T-helper 1 cell treated with Interleukin-12 subunit alpha and Interleukin-12 subunit beta and Interleukin-4 antibody, amounts not matched to agents 30 μg/mL and 1 μg/mL, for 36 hours (primary cell): ENCODE data around the gene MINDY1.

Experiments used
- H3K27ac Mint-ChIP-seq: one replicate; pipeline ENCODE4 v1.8.0; 2021; ENCODE audit warnings: mild to moderate bottlenecking, mixed read lengths
- H3K27me3 Mint-ChIP-seq: one replicate; pipeline ENCODE4 v1.8.0; 2021; ENCODE audit warnings: low read depth, mixed read lengths
- H3K36me3 Mint-ChIP-seq: one replicate; pipeline ENCODE4 v1.8.0; 2021; ENCODE audit warnings: low read depth, mixed read lengths
- H3K4me1 Mint-ChIP-seq: one replicate; pipeline ENCODE4 v1.8.0; 2021; ENCODE audit warnings: low read depth, mixed read lengths
- H3K4me3 Mint-ChIP-seq: one replicate; pipeline ENCODE4 v1.8.0; 2021; ENCODE audit warnings: mild to moderate bottlenecking, moderate library complexity, mixed read lengths
- H3K9me3 Mint-ChIP-seq: one replicate; pipeline ENCODE4 v1.8.0; 2021; ENCODE audit warnings: mixed read lengths

MINDY1 gene

GRCh38 chr1:151036356-151036755, 29.7 kb upstream of the MINDY1 start, which contains the start of gene BNIPL:
Gene BNIPL (plus strand): TSS chr1:151036586. CDS start chr1:151036726, 140 bp downstream.
- H3K36me3 Mint-ChIP-seq: peaks cover 21% of the 10 kb centered on the region
- no peak within 1 kb of the TSS for H3K4me3 Mint-ChIP-seq
- H3K27ac Mint-ChIP-seq: no peak within 1 kb of the TSS
- no peaks in the 10 kb centered on the region for H3K4me1 Mint-ChIP-seq
- no peaks in the 10 kb centered on the region for H3K27me3 Mint-ChIP-seq
- H3K9me3 Mint-ChIP-seq: no peaks in the 10 kb centered on the region

- Mint-ChIP-seq H3K27ac (no peak overlapping the region), H3K36me3 (peaks cover 24% of the 10 kb centered on the region), H3K4me3 (no peak overlapping the region), H3K27me3 (no peaks in the 10 kb centered on the region), H3K4me1 (no peaks in the 10 kb centered on the region), H3K9me3 (no peaks in the 10 kb centered on the region)
Observed at GRCh38 chr1:151035167-151035566, 28.5 kb upstream of the MINDY1 start.

- peaks cover 36% of the 10 kb centered on the region for H3K36me3 Mint-ChIP-seq
- no peak overlapping the region for H3K4me3 Mint-ChIP-seq
Observed at GRCh38 chr1:151032164-151032563, 25.5 kb upstream of the MINDY1 start.

GRCh38 chr1:151026460-151026859, 19.8 kb upstream of the MINDY1 start:
- H3K36me3 Mint-ChIP-seq: peaks cover 30% of the 10 kb centered on the region
- H3K4me1 Mint-ChIP-seq: peaks cover 8% of the 10 kb centered on the region
- no peak overlapping the region for H3K4me3 Mint-ChIP-seq
- H3K27me3 Mint-ChIP-seq: no peaks in the 10 kb centered on the region
- H3K9me3 Mint-ChIP-seq: no peaks in the 10 kb centered on the region
- no peak overlapping the region for H3K27ac Mint-ChIP-seq

More at GRCh38 chr1:151032164-151032563, 25.5 kb upstream of the MINDY1 start:
- Mint-ChIP-seq H3K4me1 (peaks cover 4% of the 10 kb centered on the region), H3K27me3 (no peaks in the 10 kb centered on the region), H3K9me3 (no peaks in the 10 kb centered on the region), H3K27ac (no peak overlapping the region)

GRCh38 chr1:151024540-151025146, 17.9 kb upstream of the MINDY1 start:
- Mint-ChIP-seq H3K36me3 (peaks cover 26% of the 10 kb centered on the region), H3K9me3 (no peaks in the 10 kb centered on the region), H3K4me1 (peaks cover 8% of the 10 kb centered on the region), H3K27me3 (no peaks in the 10 kb centered on the region), H3K4me3 (no peak overlapping the region), H3K27ac (no peak overlapping the region)

- H3K27me3 Mint-ChIP-seq: no peaks in the 10 kb centered on the region
- H3K4me1 Mint-ChIP-seq: peaks cover 17% of the 10 kb centered on the region
- H3K36me3 Mint-ChIP-seq: peaks cover 20% of the 10 kb centered on the region
- H3K9me3 Mint-ChIP-seq: no peaks in the 10 kb centered on the region
- no peak overlapping the region for H3K27ac Mint-ChIP-seq
- H3K4me3 Mint-ChIP-seq: no peak overlapping the region
Observed at GRCh38 chr1:151013518-151013917, 6.8 kb upstream of the MINDY1 start.

GRCh38 chr1:151012684-151013471, 6.2 kb upstream of the MINDY1 start:
- Mint-ChIP-seq H3K27ac (no peak overlapping the region), H3K4me1 (peaks cover 22% of the 10 kb centered on the region), H3K36me3 (peaks cover 17% of the 10 kb centered on the region), H3K27me3 (no peaks in the 10 kb centered on the region), H3K9me3 (no peaks in the 10 kb centered on the region), H3K4me3 (no peak overlapping the region)

- no peaks in the 10 kb centered on the region for H3K27me3 Mint-ChIP-seq
- no peaks in the 10 kb centered on the region for H3K9me3 Mint-ChIP-seq
- no peak overlapping the region for H3K27ac Mint-ChIP-seq
- no peak overlapping the region for H3K4me3 Mint-ChIP-seq
- peaks cover 15% of the 10 kb centered on the region for H3K36me3 Mint-ChIP-seq
- H3K4me1 Mint-ChIP-seq: peaks cover 36% of the 10 kb centered on the region
Observed at GRCh38 chr1:151011154-151011850, 4.6 kb upstream of the MINDY1 start.

- no peaks in the 10 kb centered on the region for H3K27me3 Mint-ChIP-seq
Observed at GRCh38 chr1:151010346-151010726, 3.6 kb upstream of the MINDY1 start.

GRCh38 chr1:151009674-151010345, 3.1 kb upstream of the MINDY1 start:
- no peaks in the 10 kb centered on the region for H3K9me3 Mint-ChIP-seq
- peaks cover 15% of the 10 kb centered on the region for H3K36me3 Mint-ChIP-seq
- H3K27ac Mint-ChIP-seq: no peak overlapping the region
- H3K4me3 Mint-ChIP-seq: peak overlapping the region; percentile 98
- peaks cover 47% of the 10 kb centered on the region for H3K4me1 Mint-ChIP-seq
- no peaks in the 10 kb centered on the region for H3K27me3 Mint-ChIP-seq

More at GRCh38 chr1:151010346-151010726, 3.6 kb upstream of the MINDY1 start:
- Mint-ChIP-seq H3K27ac (no peak overlapping the region), H3K36me3 (peaks cover 15% of the 10 kb centered on the region), H3K9me3 (no peaks in the 10 kb centered on the region), H3K4me1 (peaks cover 44% of the 10 kb centered on the region), H3K4me3 (no peak overlapping the region)

GRCh38 chr1:151009206-151009587, 2.5 kb upstream of the MINDY1 start:
- peak overlapping the region; percentile 93 for H3K27ac Mint-ChIP-seq
- peak overlapping the region; percentile 98 for H3K4me3 Mint-ChIP-seq
- peaks cover 15% of the 10 kb centered on the region for H3K36me3 Mint-ChIP-seq
- peaks cover 49% of the 10 kb centered on the region for H3K4me1 Mint-ChIP-seq
- H3K9me3 Mint-ChIP-seq: no peaks in the 10 kb centered on the region
- H3K27me3 Mint-ChIP-seq: no peaks in the 10 kb centered on the region

- Mint-ChIP-seq H3K27me3 (no peaks in the 10 kb centered on the region), H3K4me3 (peak within 1 kb of the TSS; percentile 98), H3K27ac (peak within 1 kb of the TSS; percentile 93), H3K9me3 (no peaks in the 10 kb centered on the region), H3K4me1 (peaks cover 52% of the 10 kb centered on the region), H3K36me3 (peaks cover 14% of the 10 kb centered on the region)
Observed at GRCh38 chr1:151008244-151009205, 1.8 kb upstream of the MINDY1 start, which contains the start of gene PRUNE1. Gene PRUNE1 (plus strand): TSS chr1:151008449. CDS start chr1:151008633, 184 bp downstream.

GRCh38 chr1:151007853-151008243, 1.1 kb upstream of the MINDY1 start:
- Mint-ChIP-seq H3K27ac (peak overlapping the region; percentile 93), H3K4me1 (peaks cover 57% of the 10 kb centered on the region), H3K27me3 (no peaks in the 10 kb centered on the region), H3K4me3 (peak overlapping the region; percentile 98), H3K9me3 (no peaks in the 10 kb centered on the region), H3K36me3 (peaks cover 11% of the 10 kb centered on the region)
